ENCODE data around the gene ACO2.

GRCh38 chr22:41525450-41526225 is 56.7 kb downstream of the ACO2 start:
- no peak for TF ChIP-seq CTCF (conservative IDR thresholded peaks at IDR 0.05; ENCODE audit: low read depth, low read length)
- TF ChIP-seq POLR2A (IDR thresholded peaks at IDR 0.05; ENCODE audit: low read depth, low read length), result no peak
- TF ChIP-seq CEBPB (IDR thresholded peaks at IDR 0.05; ENCODE audit: low read depth, low read length), result no peak
- TF ChIP-seq MAFK (IDR thresholded peaks at IDR 0.05; ENCODE audit: low read depth, low read length), result no peak
- TF ChIP-seq NFE2L2 (IDR thresholded peaks at IDR 0.05; ENCODE audit: low read depth, low read length), result no peak
- TF ChIP-seq SMC3 (IDR thresholded peaks at IDR 0.05; ENCODE audit: low read depth, low read length), result no peak
- no peak for TF ChIP-seq MXI1 (IDR thresholded peaks at IDR 0.05; ENCODE audit: borderline replicate concordance, low read depth, low read length)
- TF ChIP-seq FOS (IDR thresholded peaks at IDR 0.05; ENCODE audit: low read depth, low read length), result no peak
- TF ChIP-seq RAD21 (IDR thresholded peaks at IDR 0.05; ENCODE audit: low read length), result no peak
- no peak for TF ChIP-seq ELK1 (IDR thresholded peaks at IDR 0.05; ENCODE audit: borderline replicate concordance, low read depth, low read length)
- TF ChIP-seq RCOR1 (IDR thresholded peaks at IDR 0.05; ENCODE audit: insufficient replicate concordance, low read length), result no peak
